NCI-H146 treated with DMSO at 0.1 percent for 48 hours (cell line): ENCODE results near the gene GATA1.
"Not testable (repeated sequence)": the region's sequence is repeated elsewhere in the genome, so short reads cannot be mapped to it uniquely, and the experiment has no call there.

Experiments used
- DNase-seq: peaks from one replicate; lab custom pipeline; 2025; ENCODE audit not compliant: unreplicated experiment; lab: John Stamatoyannopoulos, UW

The GATA1 gene

DNA sequence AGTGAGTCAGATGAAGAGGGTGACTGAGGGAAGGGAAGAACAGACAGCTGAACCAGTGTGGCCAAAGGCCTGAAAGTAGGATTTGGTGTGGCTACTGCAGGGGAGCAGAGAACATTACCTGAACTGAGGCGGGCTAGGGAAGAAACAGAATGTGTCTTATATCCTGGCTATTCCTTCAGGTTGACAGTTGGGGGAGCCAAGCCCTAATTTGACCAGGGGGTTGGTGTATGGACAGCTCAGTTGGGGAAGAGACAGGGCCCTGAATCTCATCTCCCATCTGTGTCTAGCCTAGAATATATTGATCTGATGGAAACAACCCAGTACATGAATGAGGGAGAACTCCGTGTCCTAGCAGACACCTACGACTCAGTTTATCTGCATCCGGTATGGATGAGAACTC lies 19.7 kb downstream of the GATA1 start:
- DNase-seq: no peak

GRCh38 chrX:48813644-48814043 lies 27.3 kb downstream of the GATA1 start:
- DNase-seq: no peak

DNA sequence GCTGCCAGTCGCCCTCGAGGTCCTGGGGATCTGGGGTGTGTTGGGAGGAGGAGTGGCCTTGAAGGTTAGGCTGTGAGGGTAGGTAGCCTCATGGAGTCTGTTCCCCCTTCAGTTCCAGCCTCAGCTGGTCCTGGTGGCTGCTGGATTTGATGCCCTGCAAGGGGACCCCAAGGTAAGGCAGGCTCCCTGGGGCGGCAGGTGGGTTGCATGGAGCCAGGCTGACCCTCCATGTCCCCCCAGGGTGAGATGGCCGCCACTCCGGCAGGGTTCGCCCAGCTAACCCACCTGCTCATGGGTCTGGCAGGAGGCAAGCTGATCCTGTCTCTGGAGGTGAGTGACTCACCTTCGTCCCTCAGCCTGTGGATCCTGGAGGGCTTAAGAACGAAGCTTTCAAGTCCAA lies 28.3 kb downstream of the GATA1 start:
- no peak for DNase-seq

DNA sequence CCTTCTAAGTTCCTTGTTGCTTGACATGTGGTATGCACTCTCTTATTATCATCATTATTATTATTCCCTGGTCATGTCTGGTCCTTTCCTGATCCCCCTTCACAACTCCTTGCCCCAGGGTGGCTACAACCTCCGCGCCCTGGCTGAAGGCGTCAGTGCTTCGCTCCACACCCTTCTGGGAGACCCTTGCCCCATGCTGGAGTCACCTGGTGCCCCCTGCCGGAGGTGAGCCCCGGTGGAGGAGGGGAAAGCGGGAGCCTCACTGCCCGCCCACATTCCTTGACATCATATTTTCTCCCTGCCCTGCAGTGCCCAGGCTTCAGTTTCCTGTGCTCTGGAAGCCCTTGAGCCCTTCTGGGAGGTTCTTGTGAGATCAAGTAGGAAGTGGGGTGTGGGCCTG lies 28.9 kb downstream of the GATA1 start:
- no peak for DNase-seq

- no peak for DNase-seq
Measured at GRCh38 chrX:48816014-48816810, 29.8 kb downstream of the GATA1 start.

- no peak for DNase-seq
Measured at GRCh38 chrX:48818098-48818497, 31.7 kb downstream of the GATA1 start.

DNA sequence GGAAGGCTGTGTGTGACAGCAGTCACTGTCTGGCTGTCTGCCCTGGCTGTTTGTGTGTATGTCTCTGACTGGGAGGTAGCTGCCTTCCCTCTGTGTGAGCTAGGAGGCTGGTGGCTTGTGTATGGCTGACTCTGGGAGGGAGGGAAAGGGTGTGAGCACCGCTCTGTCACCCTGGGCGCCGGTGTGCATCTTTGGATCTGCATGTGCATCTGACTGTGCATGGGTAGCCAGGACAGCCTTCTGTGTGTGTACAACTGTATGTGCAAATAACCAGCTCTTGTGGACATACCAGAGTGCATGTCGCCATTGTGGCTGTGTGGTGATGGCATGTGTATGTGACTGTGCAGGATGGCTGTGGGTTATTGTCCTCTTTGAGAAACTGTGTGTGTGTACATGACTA lies 32.5 kb downstream of the GATA1 start:
- no peak for DNase-seq

DNA sequence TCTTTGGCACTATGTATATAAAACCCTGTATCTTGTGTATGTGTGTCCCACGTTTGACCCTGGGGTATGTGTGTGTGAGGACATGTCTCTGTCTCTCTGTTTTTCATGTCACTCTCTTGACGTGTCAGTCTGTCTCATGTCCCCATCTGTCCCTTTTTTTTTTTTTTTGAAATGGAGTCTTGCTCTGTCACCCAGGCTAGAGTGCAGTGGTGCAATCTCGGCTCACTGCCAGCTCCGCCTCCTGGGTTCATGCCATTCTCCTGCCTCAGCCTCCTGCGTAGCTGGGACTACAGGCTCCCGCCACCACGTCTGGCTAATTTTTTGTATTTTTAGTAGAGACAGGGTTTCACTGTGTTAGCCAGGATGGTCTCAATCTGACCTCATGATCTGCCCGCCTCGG lies 33.0 kb downstream of the GATA1 start:
- DNase-seq: not testable (repeated sequence)

- DNase-seq: no peak
Measured at GRCh38 chrX:48823053-48823452, 36.7 kb downstream of the GATA1 start.

GRCh38 chrX:48824066-48824465 lies 37.7 kb downstream of the GATA1 start:
- no peak for DNase-seq

DNA sequence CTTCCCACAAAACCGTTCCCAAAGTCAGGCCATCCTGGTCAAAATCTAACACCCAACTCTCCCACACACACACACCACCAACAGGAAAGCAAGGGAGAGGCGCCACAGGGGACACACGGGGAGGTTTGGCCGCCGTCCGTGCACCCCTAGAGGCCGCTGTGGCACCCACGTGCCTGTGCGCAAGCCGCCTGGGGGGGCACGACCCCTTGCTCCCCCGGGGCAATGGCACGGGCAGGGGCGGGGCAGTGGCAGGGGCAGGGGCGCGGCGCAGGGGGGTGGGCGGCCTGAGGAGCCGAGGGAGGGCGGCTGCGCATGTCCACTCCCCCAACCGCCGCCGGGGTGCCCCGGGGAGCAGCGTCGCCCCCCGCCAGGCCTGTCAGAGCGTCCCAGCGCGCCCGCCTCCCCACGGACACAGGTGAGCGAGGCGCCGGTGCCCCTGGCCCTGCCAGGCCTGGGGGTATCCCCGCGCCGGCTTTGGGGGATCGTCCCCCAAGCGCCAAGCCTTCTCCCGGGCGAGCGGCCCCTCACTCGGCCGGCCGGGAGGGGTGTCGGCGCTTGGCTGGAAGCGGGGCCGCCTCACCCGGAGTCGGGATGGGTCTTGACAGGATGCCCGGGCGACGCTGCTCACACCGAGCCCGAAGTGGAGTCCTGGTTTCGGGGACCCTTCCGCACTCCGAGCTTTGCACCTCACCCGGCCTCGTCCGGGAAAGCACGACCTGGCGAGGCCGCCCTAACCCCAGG lies 39.9 kb downstream of the GATA1 start, which contains the start of gene ERAS:
ERAS (plus strand) TSS at position 379 of the 741 bp plus-strand sequence. CDS start 2,611 bp downstream, outside the sequence.
- DNase-seq: no peak

DNA sequence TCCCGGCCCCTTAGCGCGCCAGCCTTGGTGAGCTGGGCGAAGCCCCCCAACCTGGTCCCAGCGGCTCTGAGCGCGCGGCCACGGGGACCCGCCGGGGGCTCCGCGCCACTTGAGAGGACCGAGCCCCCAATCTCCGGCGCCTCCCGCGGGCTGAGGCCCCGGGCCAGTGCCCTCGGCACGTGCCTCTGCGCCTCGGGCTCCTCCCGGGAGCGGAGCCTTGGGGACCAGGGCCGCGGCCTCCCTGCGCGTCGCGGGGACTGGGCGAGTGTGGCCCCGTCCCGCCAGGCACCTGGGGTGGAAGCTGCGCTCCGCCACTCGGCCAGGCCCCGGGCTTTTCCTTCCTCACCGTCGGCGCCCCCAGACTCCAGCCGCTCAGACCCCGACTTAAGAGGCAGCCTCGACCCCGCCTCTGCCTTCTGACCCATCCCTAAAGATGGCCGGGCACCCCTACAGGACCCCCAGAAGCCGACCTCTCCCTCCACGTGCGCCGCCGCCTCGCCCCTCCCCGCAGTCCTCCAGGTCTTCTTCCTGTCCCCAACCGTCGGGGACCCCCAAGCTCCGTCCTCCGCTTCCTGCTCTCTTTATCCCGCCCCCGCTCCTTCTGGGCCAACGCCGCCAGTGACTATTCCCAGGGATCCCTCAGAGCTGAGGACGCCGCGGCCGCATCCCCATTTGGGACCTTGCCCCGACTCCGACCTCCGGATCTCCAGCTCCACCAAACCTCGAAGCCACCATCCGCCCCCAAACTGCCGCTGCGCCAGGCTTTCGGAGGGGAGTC lies 40.7 kb downstream of the GATA1 start:
- no peak for DNase-seq

- DNase-seq: no peak
Measured at GRCh38 chrX:48827654-48827968, 41.2 kb downstream of the GATA1 start.

DNA sequence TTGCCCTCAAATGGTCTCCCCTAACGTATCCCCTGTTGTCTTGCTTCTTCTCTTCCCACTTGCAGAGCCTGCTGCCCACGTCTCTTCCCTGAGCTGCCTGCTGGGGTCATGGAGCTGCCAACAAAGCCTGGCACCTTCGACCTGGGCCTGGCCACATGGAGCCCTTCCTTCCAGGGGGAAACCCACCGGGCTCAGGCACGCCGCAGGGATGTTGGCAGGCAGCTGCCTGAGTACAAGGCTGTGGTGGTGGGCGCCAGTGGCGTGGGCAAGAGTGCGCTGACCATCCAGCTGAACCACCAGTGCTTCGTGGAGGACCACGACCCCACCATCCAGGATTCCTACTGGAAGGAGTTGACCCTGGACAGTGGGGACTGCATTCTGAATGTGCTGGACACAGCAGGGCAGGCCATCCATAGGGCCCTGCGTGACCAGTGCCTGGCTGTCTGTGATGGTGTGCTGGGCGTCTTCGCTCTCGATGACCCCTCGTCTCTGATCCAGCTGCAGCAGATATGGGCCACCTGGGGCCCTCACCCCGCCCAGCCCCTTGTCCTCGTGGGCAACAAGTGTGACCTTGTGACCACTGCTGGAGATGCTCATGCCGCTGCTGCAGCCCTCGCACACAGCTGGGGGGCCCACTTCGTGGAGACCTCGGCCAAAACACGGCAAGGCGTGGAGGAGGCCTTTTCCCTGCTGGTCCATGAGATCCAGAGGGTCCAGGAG lies 42.8 kb downstream of the GATA1 start:
- no peak for DNase-seq

- no peak for DNase-seq
Measured at GRCh38 chrX:48831136-48831908, 44.9 kb downstream of the GATA1 start.

GRCh38 chrX:48831909-48832291 lies 45.5 kb downstream of the GATA1 start:
- DNase-seq: no peak

DNA sequence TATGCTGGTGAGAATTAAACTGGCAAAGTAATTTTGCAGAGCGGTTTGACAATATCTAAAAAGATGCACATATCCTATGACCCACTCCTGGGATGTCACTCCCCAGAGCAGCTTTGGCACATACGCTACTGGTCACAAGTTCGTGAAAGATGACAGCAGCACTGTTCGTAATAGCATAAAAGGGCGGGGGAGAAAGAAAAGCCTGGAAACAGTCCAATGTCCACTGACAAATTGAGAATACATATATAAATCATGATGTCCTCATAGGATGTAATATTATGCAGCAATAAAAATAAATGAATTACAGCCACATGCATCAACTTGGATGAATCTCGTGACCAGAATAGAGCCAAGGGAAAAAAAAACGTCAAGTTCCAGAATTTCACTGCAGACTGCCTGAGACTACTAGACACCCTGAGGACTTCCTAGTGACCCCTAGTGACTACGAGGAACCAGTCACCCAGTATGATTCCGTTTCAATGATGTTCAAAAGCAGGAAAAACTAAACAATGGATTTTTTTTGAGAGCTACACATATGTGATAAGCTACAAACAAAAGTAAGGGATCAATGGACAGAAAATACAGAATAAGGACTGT lies 47.2 kb downstream of the GATA1 start:
- DNase-seq: no peak

- DNase-seq: peak; percentile 6
Measured at GRCh38 chrX:48834383-48834709, 48.0 kb downstream of the GATA1 start.

GRCh38 chrX:48835524-48836329 lies 49.3 kb downstream of the GATA1 start, which contains the start of gene PCSK1N:
TSS of gene PCSK1N (minus strand) at chrX:48835610. CDS start at chrX:48835532, 78 bp downstream.
- DNase-seq: peak; percentile 51
